ENCODE results near the gene MLLT11.

Gene MLLT11

DNA sequence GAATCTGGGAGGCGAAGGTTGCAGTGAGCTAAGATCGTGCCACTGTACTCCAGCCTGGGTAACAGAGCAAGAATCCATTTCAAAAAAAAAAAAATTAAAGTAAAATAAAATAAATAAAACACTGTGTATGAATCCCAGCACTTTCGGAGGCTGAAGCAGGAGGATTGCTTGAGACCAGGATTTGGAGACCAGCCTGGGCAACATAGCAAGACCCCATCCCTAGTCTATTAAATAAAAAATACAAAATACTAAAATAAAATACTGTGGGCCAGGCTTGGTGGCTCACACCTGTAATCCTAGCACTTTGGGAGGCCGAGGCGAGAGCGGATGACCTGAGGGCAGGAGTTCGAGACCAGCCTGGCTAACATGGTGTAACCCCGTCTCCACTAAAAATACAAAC, 28.0 kb upstream of the MLLT11 start:
- Histone ChIP-seq H3K4me2 (ENCODE audit: low read depth, low read length, poor library complexity, severe bottlenecking) (no peak overlapping the region), H3K9ac (ENCODE audit: low read depth, low read length, poor library complexity, severe bottlenecking) (no peak overlapping the region), H4K20me1 (ENCODE audit: insufficient read depth, low read length, poor library complexity, severe bottlenecking) (no peaks in the 10 kb centered on the region), H3K27me3 (ENCODE audit: insufficient read depth, low read length, poor library complexity, severe bottlenecking) (no peaks in the 10 kb centered on the region), H3F3A (ENCODE audit: low read depth) (no peaks in the 10 kb centered on the region), H3K79me2 (ENCODE audit: insufficient read depth, low read length) (no peaks in the 10 kb centered on the region), H3K9me2 (replicated peaks; ENCODE audit: low read depth, low read length) (no peaks in the 10 kb centered on the region), H3K4me3 (ENCODE audit: low read length, poor library complexity, severe bottlenecking) (no peak overlapping the region), H3K4me1 (ENCODE audit: insufficient read depth, low read length, poor library complexity, severe bottlenecking) (no peaks in the 10 kb centered on the region), H3K9me3 (ENCODE audit: insufficient read depth, low read depth, low read length) (no peaks in the 10 kb centered on the region), H2AFZ (ENCODE audit: low read length) (no peak overlapping the region), H3K36me3 (ENCODE audit: insufficient read depth, low read length) (peaks cover 32% of the 10 kb centered on the region; the same call in 1 of the 2 replicates)
- no peak for TF ChIP-seq CTCF (conservative IDR thresholded peaks at IDR 0.05; ENCODE audit: low read length)
- no peak for TF ChIP-seq EZH2phosphoT487 (IDR thresholded peaks at IDR 0.05; ENCODE audit: borderline replicate concordance)

DNA sequence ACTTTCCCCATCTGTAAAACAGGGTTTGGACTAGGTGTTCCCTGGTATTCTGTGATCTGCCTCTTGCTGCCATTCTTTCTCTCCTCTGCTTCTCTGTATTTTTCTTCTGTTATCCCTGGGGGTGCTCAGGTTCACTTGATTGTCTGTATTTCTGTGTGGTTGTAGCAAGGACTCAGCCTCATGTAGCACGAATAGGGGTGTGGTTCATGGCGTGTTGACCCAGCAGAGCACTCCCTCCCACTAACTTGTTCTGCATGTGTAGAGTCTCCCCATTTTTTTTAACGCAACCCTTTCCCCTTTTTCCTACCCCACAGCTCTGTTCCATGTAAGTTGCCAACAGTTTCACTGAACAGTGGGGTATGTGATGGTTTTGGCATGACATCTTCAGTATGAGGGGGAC, 25.0 kb upstream of the MLLT11 start:
- TF ChIP-seq CTCF (conservative IDR thresholded peaks at IDR 0.05; ENCODE audit: low read length) (no peak), EZH2phosphoT487 (IDR thresholded peaks at IDR 0.05; ENCODE audit: borderline replicate concordance) (no peak)
- Histone ChIP-seq H3K9me3 (ENCODE audit: insufficient read depth, low read depth, low read length) (no peaks in the 10 kb centered on the region), H3F3A (ENCODE audit: low read depth) (no peaks in the 10 kb centered on the region), H2AFZ (ENCODE audit: low read length) (no peak overlapping the region), H3K9me2 (replicated peaks; ENCODE audit: low read depth, low read length) (no peaks in the 10 kb centered on the region), H4K20me1 (ENCODE audit: insufficient read depth, low read length, poor library complexity, severe bottlenecking) (no peaks in the 10 kb centered on the region), H3K4me3 (ENCODE audit: low read length, poor library complexity, severe bottlenecking) (no peak overlapping the region), H3K4me1 (ENCODE audit: insufficient read depth, low read length, poor library complexity, severe bottlenecking) (no peaks in the 10 kb centered on the region), H3K79me2 (ENCODE audit: insufficient read depth, low read length) (no peaks in the 10 kb centered on the region), H3K27me3 (ENCODE audit: insufficient read depth, low read length, poor library complexity, severe bottlenecking) (no peaks in the 10 kb centered on the region), H3K4me2 (ENCODE audit: low read depth, low read length, poor library complexity, severe bottlenecking) (no peak overlapping the region), H3K9ac (ENCODE audit: low read depth, low read length, poor library complexity, severe bottlenecking) (no peak overlapping the region), H3K36me3 (ENCODE audit: insufficient read depth, low read length) (peaks cover 24% of the 10 kb centered on the region; the same call in 1 of the 2 replicates)

- TF ChIP-seq CTCF (conservative IDR thresholded peaks at IDR 0.05; ENCODE audit: low read length) (no peak), EZH2phosphoT487 (IDR thresholded peaks at IDR 0.05; ENCODE audit: borderline replicate concordance) (no peak)
- Histone ChIP-seq H3K27me3 (ENCODE audit: insufficient read depth, low read length, poor library complexity, severe bottlenecking) (no peaks in the 10 kb centered on the region), H3K36me3 (ENCODE audit: insufficient read depth, low read length) (peaks cover 21% of the 10 kb centered on the region; the same call in 1 of the 2 replicates), H3K9ac (ENCODE audit: low read depth, low read length, poor library complexity, severe bottlenecking) (no peak within 1 kb of the TSS), H4K20me1 (ENCODE audit: insufficient read depth, low read length, poor library complexity, severe bottlenecking) (no peaks in the 10 kb centered on the region), H3K9me2 (replicated peaks; ENCODE audit: low read depth, low read length) (no peaks in the 10 kb centered on the region), H3K79me2 (ENCODE audit: insufficient read depth, low read length) (no peaks in the 10 kb centered on the region), H3K4me2 (ENCODE audit: low read depth, low read length, poor library complexity, severe bottlenecking) (no peak within 1 kb of the TSS), H3K9me3 (ENCODE audit: insufficient read depth, low read depth, low read length) (no peaks in the 10 kb centered on the region), H3K4me1 (ENCODE audit: insufficient read depth, low read length, poor library complexity, severe bottlenecking) (no peaks in the 10 kb centered on the region), H3K4me3 (ENCODE audit: low read length, poor library complexity, severe bottlenecking) (no peak within 1 kb of the TSS), H2AFZ (ENCODE audit: low read length) (no peak within 1 kb of the TSS), H3F3A (ENCODE audit: low read depth) (no peaks in the 10 kb centered on the region)
These were observed 23.8 kb upstream of the MLLT11 start, which contains the start of gene BNIPL for GRCh38 chr1:151036356-151036755. Gene BNIPL, plus strand, starts transcription at chr1:151036586. Its CDS starts 140 bp downstream, at chr1:151036726.
